Daoy (cell line): Measurements from ENCODE around the gene NSUN7. TPM values are rescaled to one million over a fixed set of nuclear protein-coding genes. Genes with fewer than 3 reads are reported as not detected.
"Not testable (repeated sequence)": the region's sequence is repeated elsewhere in the genome, so short reads cannot be mapped to it uniquely, and the experiment has no call there.

Experiments used
- DNase-seq: peaks from one replicate; pipeline ENCODE4 v3.0.0-alpha.2; 2015; ENCODE audit warnings: low read depth
- total RNA-seq: library from RNA; depleted of rRNA; stranded (reverse); fragments of >200 nt; shearing (Covaris generic); gene quantifications from 2 replicates; pipeline ENCODE4 v1.2.3, GENCODE V29; 2014

NSUN7 gene
- total RNA-seq, 1 experiment from 2014 or later = 0.51 TPM

- peak; percentile 7 for DNase-seq
Observed at GRCh38 chr4:40736910-40737309, 12.8 kb upstream of the NSUN7 start.

DNA sequence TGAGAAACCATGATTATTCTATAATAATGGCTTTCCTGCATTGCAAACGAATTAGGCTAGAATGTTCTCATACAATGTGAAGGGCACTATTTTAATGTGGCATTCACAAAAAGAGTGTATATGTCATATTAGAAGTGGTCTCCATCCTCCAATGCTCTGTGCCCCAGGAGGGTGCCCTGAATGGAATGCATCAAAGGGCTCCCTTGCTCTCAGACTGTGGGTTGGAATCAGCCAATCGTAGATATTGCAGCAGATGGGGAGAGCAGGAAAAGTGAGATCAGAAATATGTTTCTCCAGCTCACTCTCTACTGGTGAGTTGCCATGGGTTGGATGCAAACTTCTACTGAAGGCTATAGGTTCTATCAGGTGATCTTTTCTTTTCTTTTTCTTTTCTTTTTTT is 11.9 kb upstream of the NSUN7 start:
- no peak for DNase-seq

- DNase-seq = no peak
Observed at GRCh38 chr4:40739347-40739746, 10.4 kb upstream of the NSUN7 start.

DNA sequence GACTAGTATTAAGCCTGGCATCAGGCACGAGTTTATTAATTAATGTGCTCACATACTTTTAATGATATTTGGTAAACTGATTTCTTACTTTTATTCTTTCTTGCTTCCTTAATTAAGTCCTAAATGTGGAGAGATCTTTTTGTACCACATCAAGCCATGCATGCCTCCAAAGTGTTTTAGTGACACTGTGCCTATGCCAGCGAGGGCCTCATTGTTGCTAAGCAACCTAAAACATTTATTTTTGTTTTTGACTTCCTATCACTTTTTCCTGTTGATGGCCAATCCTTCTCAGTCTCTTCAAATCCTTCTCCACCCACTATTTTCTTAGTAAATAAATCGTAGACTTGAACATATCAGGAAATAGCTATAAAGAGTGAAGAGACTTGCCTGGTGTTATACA is 5.5 kb upstream of the NSUN7 start:
- DNase-seq = no peak

GRCh38 chr4:40745285-40745984 is 4.3 kb upstream of the NSUN7 start:
- no peak for DNase-seq

GRCh38 chr4:40747207-40747835 is 2.4 kb upstream of the NSUN7 start:
- no peak for DNase-seq

- peak; percentile 16 for DNase-seq
Observed at GRCh38 chr4:40750461-40751258, 905 bp downstream of the NSUN7 start.

- no peak for DNase-seq
Observed at GRCh38 chr4:40755616-40756015, 5.9 kb downstream of the NSUN7 start.

DNA sequence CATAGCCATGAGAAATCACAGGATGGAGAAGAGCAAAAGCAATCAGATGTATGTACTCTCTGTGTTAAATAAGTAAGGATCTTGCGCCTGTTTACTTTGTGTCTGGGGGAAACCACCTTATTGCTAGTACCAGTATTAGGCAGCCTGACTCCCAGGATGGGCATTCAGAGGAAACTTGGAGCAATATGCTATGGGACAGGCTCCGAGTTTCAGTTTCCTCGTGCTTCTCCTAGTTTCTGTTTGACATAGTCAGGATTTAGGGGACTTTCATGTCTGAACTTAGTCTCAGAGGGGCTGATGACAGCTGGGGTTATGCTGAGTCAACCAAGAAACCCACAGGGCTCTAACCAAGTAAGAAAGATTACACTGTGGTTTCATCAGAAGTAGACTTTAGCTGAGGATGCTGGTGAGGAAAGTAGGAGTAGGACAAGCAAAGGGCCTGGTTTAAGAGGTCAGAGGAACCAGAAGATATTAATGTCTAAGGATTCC is 13.5 kb downstream of the NSUN7 start:
- DNase-seq = peak; percentile 35

GRCh38 chr4:40769266-40769665 is 19.5 kb downstream of the NSUN7 start:
- no peak for DNase-seq

DNA sequence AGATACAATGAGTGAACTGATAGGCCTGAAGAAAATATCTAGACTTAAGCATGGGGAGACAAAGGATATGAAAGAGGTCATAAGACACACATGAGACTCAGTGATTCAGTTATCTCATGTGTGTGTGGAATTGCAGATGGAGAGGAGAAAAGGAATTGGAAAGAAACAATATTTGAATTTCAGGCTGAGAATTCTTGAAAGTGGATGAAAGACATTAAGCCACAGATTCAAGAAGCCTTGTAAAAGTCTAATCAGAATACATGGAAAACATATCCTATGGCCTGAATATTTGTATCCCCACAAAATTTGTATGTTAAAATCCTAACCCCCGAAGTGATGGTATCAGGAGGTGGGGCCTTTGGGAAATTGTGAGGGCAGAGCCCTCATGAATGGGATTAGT is 28.3 kb downstream of the NSUN7 start:
- DNase-seq = no peak

DNA sequence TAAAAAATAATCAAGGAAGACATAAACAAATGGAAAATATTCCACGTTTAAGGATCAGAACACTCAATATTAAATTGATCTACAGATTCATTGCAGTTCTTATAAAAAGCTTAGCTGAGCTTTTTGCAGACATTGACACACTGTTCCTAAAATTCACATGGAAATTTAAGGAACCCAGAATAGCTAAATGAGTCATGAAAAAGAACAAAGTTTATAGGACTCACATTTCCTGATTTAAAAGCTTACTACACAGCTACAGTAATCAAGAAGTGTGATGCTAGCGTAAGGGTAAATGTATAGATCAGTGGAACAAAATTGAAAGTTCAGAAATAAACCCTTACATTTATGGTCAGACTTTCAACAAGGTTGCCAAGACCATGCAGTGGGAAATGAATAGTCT is 33.1 kb downstream of the NSUN7 start:
- DNase-seq = no peak

DNA sequence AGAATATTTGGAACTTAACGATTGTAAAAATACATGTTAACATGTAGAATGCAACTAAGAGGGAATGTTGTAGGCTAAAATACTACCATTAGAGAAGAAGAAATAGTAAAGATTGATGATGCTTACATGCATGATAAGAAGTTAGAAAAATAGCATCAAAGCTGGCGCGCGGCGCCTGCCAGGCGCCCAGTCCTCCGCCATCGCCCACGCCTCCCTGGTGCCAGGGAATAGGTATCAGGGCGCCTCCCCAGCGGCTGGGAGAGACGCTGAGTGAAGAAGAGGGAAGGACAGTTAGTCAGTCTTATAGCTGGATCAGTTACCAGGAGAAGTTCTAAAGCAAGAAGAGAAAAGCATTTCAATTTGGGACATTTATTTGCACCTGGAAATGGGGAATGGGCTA is 36.0 kb downstream of the NSUN7 start:
- no peak for DNase-seq

DNA sequence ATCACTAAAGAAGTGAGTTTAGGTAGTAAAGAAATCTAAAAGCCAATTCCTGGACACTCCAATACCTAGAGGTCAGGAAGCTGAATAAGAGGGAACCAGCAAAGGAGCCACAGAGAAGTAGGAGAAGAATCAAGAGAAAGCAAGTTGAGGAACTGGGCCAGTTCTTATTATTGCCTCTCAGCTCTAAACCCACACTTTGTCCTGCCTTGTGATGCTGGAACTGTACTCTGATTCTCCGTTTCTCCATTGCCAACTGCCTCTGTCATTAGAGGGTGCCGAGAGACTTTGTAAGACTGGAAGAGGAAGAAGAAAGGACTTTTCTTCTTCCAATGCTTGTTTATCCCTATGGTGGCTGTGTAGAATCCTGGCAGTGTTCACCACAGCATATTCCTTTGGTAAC is 38.6 kb downstream of the NSUN7 start:
- no peak for DNase-seq

GRCh38 chr4:40789031-40789430 is 39.3 kb downstream of the NSUN7 start:
- DNase-seq = no peak

DNA sequence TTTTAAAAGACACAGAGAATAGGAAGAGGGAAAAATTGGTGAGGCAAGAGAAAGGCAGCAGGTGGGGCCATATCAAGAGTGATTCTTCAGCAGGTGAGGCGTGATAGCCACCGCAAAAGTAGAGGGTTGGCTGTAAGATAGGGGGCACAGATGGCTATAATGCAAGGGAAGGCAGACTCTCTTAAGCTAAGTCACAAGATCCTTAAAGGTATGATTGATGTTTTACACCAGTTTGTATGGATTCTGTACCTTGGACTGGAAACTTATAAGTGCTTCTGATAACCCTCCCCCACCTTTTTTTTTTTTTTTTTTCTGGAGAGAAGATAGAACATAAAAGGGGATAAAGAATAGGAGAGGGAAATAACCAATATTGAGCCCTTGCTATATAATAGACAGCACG is 40.0 kb downstream of the NSUN7 start:
- no peak for DNase-seq

DNA sequence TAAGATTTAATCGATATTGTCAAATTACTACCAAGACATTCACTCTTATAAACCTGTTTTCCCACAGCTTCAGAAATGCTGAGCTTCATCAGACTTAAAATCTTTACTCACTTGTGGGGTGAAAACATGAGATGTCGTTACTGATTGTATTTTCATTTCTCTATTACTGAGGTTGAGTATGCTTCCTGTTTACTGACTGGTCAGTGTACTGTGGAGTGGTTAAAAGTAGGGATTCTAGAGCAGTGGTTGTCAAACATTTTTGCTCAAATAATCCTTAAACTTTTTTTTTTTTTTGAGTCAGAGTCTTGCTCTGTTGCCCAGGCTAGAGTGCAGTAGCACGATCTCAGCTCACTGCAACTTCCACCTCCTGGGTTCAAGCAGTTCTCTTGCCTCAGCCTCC is 50.3 kb downstream of the NSUN7 start:
- DNase-seq = no peak

DNA sequence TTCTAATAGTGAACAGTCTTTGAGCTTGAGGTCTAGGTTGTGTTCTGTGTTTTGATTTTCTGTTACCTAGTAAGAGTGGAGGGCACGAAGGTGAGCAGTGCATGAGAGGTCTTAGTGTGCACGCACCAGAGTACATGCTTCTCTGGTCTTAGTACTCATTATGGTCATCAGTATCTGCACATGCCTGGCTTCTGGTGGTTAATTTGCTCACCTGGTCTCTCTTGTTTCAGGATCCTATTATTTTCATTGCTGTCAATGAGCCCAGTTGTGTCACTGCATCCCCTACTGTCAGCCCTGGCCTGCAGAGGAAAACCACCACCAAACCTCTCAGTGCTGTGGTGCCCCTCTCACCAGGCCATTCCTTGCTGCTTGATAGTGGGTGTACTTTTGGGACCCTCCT is 54.8 kb downstream of the NSUN7 start:
- no peak for DNase-seq

DNA sequence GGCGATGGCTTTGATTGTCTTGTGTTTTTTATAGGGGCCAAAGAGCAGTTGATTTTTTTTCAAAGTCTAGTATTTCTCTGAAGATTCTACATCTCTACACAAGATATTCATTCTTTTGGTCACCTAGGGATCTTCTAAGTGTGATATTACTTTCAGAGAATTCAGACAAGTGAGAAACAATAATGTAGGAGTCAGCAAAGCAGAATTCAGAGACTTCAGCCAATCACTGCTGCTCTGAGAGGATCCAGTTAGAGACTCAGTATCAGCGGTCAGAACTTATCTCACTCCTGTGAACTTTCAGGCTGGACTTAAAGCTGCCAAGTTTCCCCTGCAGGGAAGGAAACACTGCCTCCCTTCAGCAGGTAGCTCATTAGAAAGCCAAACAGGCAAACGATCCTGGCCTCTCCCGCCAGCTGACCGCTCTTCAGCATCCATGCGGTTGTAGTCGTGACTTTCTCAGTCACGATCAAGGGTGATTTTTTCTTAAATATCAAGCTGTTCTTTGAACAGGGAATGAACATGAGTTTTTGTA is 59.2 kb downstream of the NSUN7 start:
- DNase-seq = no peak

DNA sequence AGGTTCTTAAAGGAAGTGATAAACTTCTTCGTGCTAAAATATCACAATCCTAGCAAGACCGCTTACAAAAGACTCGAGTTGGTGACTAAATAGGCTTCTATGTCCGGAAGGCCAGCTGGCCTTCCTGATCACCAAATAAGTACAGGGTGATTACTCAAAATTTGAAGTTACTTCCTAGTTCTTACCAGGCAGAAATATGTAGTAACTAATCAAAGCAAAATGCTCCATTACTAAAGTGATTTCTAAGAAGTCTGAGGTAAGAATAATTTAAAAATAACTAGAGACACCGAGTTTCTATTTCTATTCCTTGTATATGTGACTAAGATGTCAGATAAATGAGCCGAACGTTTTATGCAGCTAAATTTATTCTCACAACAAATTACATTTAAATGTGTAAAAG is 62.2 kb downstream of the NSUN7 start:
- no peak for DNase-seq

- DNase-seq = no peak
Observed at GRCh38 chr4:40812386-40812785, 62.6 kb downstream of the NSUN7 start.

DNA sequence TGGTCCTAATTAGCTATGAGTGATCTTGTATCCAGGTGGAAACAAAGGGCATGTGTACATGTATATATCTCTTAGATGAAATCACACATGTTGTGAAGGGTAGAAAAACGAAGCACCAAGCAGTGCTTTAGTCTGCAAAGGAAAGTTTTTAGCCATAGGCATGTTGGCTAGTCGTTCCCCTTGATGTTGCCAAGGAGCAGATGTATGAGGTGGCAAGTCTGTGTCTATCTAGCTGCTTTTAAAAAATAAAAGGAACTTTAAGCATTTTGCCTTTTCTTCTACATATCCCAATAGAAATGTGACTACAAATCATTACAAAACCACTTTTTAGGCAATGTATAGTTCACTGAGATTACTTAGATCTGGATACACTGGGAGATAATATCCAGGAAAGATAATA is 63.1 kb downstream of the NSUN7 start:
- no peak for DNase-seq

DNA sequence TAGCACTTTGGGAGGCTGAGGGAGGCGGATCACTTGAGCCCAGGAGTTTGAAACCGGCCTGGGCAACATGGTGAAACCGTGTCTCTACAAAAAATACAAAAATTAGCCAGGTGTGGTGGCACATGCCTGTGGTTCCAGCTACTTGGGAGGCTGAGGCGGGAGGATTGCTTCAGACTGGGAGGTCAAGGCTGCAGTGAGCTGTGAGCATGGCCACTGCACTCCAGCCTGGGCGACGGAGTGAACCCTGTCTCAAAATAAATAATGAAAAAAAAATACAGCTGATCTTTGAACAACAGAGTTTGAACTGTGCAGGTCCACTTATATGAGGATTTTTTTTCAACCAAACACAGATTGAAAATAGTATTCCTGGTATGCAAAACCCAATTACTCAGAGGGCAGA is 67.4 kb downstream of the NSUN7 start:
- DNase-seq = not testable (repeated sequence)
